B cell (primary cell): ENCODE results near the gene CEP55.

ENCODE experiments used
- CTCF ChIP-seq: fragments of 200-600 bp; IDR thresholded peaks from one replicate; pipeline ENCODE4 v1.8.0; 2022; ENCODE audit warnings: antibody characterized with exemption, mild to moderate bottlenecking
- EZH2 ChIP-seq: IDR thresholded peaks from 2 replicates; pipeline ENCODE4 v1.6.1; 2012; ENCODE audit warnings: borderline replicate concordance, low read depth, mild to moderate bottlenecking, moderate library complexity, low read length; ENCODE audit not compliant: insufficient read depth, poor library complexity, severe bottlenecking

GRCh38 chr10:93476756-93477155 lies 19.7 kb upstream of the CEP55 start:
- TF ChIP-seq CTCF = no peak
- TF ChIP-seq EZH2 = no peak
